OCI-LY1 (cell line): ENCODE data around the gene SHOX.

Experiments used
- H2AFZ ChIP-seq: fragments of 200-600 bp; sonication (generic), shearing (Covaris generic); 2 replicates; pipeline ENCODE4 v1.6.0; 2014; ENCODE audit warnings: antibody characterized with exemption, mild to moderate bottlenecking, low read length
- H3F3A ChIP-seq: fragments of 200-600 bp; sonication (generic), shearing (Covaris generic); 2 replicates; pipeline ENCODE4 v1.6.0; 2014; ENCODE audit warnings: mild to moderate bottlenecking, antibody characterized with exemption, low read length, moderate library complexity; ENCODE audit not compliant: insufficient read depth
- H3K27ac ChIP-seq: fragments of 200-600 bp; sonication (generic); 2 replicates; pipeline ENCODE4 v1.5.1; 2014; ENCODE audit warnings: low read length, mixed run types, mild to moderate bottlenecking, low read depth; ENCODE audit not compliant: poor library complexity, severe bottlenecking
- H3K27me3 ChIP-seq: fragments of 200-600 bp; sonication (generic); 2 replicates; pipeline ENCODE4 v1.6.0; 2014; ENCODE audit warnings: antibody characterized with exemption, mild to moderate bottlenecking, low read length, moderate library complexity; ENCODE audit not compliant: insufficient read depth
- H3K36me3 ChIP-seq: fragments of 200-600 bp; sonication (generic); 2 replicates; pipeline ENCODE4 v1.6.1; 2014; ENCODE audit warnings: mild to moderate bottlenecking, antibody characterized with exemption, low read length, moderate library complexity, mixed read lengths; ENCODE audit not compliant: insufficient read depth
- H3K4me1 ChIP-seq: fragments of 200-600 bp; sonication (generic); 2 replicates; pipeline ENCODE4 v1.5.1; 2014; ENCODE audit warnings: mild to moderate bottlenecking, low read length, moderate library complexity; ENCODE audit not compliant: insufficient read depth, severe bottlenecking
- H3K4me2 ChIP-seq: fragments of 200-600 bp; sonication (generic), shearing (Covaris generic); 2 replicates; pipeline ENCODE4 v1.6.1; 2014; ENCODE audit warnings: low read length
- H3K4me3 ChIP-seq: fragments of 200-600 bp; sonication (generic); 2 replicates; pipeline ENCODE4 v1.5.1; 2014; ENCODE audit warnings: low read length, low read depth, mild to moderate bottlenecking, mixed read lengths; ENCODE audit not compliant: poor library complexity, severe bottlenecking
- H3K79me2 ChIP-seq: fragments of 200-600 bp; shearing (Covaris generic); 2 replicates; pipeline ENCODE4 v1.6.1; 2016; ENCODE audit warnings: mixed run types, low read length, mixed read lengths; ENCODE audit not compliant: insufficient read depth
- H3K9ac ChIP-seq: fragments of 200-600 bp; sonication (generic), shearing (Covaris generic); 2 replicates; pipeline ENCODE4 v1.6.1; 2014; ENCODE audit warnings: mild to moderate bottlenecking, low read length, mixed read lengths
- H3K9me2 ChIP-seq: fragments of 200-600 bp; sonication (generic), shearing (Covaris generic); 2 replicates; pipeline ENCODE4 v1.6.1; 2014; ENCODE audit warnings: low read depth, mild to moderate bottlenecking, low read length, mixed read lengths
- H3K9me3 ChIP-seq: fragments of 200-600 bp; shearing (Covaris generic); 2 replicates; pipeline ENCODE4 v1.6.1; 2014; ENCODE audit warnings: low read length, mixed read lengths
- H4K20me1 ChIP-seq: fragments of 200-600 bp; sonication (generic), shearing (Covaris generic); 2 replicates; pipeline ENCODE4 v1.6.0; 2016; ENCODE audit warnings: mild to moderate bottlenecking, low read length; ENCODE audit not compliant: insufficient read depth
- CTCF ChIP-seq: fragments of 200-600 bp; sonication (generic), shearing (Covaris generic); IDR thresholded peaks from 2 replicates; pipeline ENCODE4 v1.5.1; 2017; ENCODE audit warnings: mild to moderate bottlenecking, antibody characterized with exemption, low read length, moderate library complexity, mixed read lengths
- EZH2 ChIP-seq: fragments of 200-600 bp; sonication (generic), shearing (Covaris generic); IDR thresholded peaks from 2 replicates; pipeline ENCODE4 v1.8.0; 2017; ENCODE audit warnings: borderline replicate concordance, mixed run types, mild to moderate bottlenecking, antibody characterized with exemption, low read length, moderate library complexity, mixed read lengths

Gene SHOX

GRCh38 chrX:640641-641040 lies 10.1 kb downstream of the SHOX start:
- Histone ChIP-seq H3K4me2 (no peak overlapping the region), H4K20me1 (no peaks in the 10 kb centered on the region), H3K27me3 (no peaks in the 10 kb centered on the region)

GRCh38 chrX:641671-642435 lies 11.3 kb downstream of the SHOX start:
- Histone ChIP-seq H3K27me3 (no peaks in the 10 kb centered on the region), H3K9me2 (no peaks in the 10 kb centered on the region), H3K4me1 (no peaks in the 10 kb centered on the region), H3K4me3 (no peak overlapping the region), H3K79me2 (no peaks in the 10 kb centered on the region), H3K36me3 (no peaks in the 10 kb centered on the region), H3F3A (no peaks in the 10 kb centered on the region), H2AFZ (no peak overlapping the region), H3K4me2 (no peak overlapping the region), H3K9me3 (no peaks in the 10 kb centered on the region), H3K27ac (no peak overlapping the region), H3K9ac (no peak overlapping the region), H4K20me1 (no peaks in the 10 kb centered on the region)
- no peak for TF ChIP-seq EZH2
- TF ChIP-seq CTCF, result no peak

More at GRCh38 chrX:640641-641040, 10.1 kb downstream of the SHOX start:
- Histone ChIP-seq H3F3A (no peaks in the 10 kb centered on the region), H3K9me3 (no peaks in the 10 kb centered on the region), H2AFZ (no peak overlapping the region), H3K9ac (no peak overlapping the region), H3K79me2 (no peaks in the 10 kb centered on the region), H3K4me1 (no peaks in the 10 kb centered on the region), H3K9me2 (no peaks in the 10 kb centered on the region), H3K27ac (no peak overlapping the region), H3K36me3 (no peaks in the 10 kb centered on the region), H3K4me3 (no peak overlapping the region)
- TF ChIP-seq CTCF, result no peak
- TF ChIP-seq EZH2, result no peak

- Histone ChIP-seq H4K20me1 (no peaks in the 10 kb centered on the region), H3K9me2 (no peaks in the 10 kb centered on the region), H3K9ac (no peak overlapping the region), H3K36me3 (no peaks in the 10 kb centered on the region), H3F3A (no peaks in the 10 kb centered on the region), H3K9me3 (no peaks in the 10 kb centered on the region), H3K4me1 (no peaks in the 10 kb centered on the region), H3K4me3 (no peak overlapping the region), H3K79me2 (no peaks in the 10 kb centered on the region), H3K27ac (no peak overlapping the region), H2AFZ (no peak overlapping the region), H3K27me3 (no peaks in the 10 kb centered on the region), H3K4me2 (no peak overlapping the region)
- no peak for TF ChIP-seq CTCF
- TF ChIP-seq EZH2, result no peak
Observed at GRCh38 chrX:642436-643240, 12.0 kb downstream of the SHOX start.
